HT-29 (cell line): ENCODE results near the gene OSBPL8. TPM values are rescaled to one million over a fixed set of nuclear protein-coding genes. Genes with fewer than 3 reads are reported as not detected.
"Not testable (repeated sequence)": the region's sequence is repeated elsewhere in the genome, so short reads cannot be mapped to it uniquely, and the experiment has no call there.

Experiments used
- DNase-seq: peaks from one replicate; pipeline ENCODE4 v3.0.0-alpha.2; 2015; ENCODE audit warnings: low spot score
- total RNA-seq: library from RNA; depleted of rRNA; stranded (reverse); fragments of >200 nt; shearing (Covaris generic); gene quantifications from 2 replicates; pipeline ENCODE4 v1.2.3, GENCODE V29; 2014

The OSBPL8 gene
- total RNA-seq, 1 experiment from 2014 or later, result 51.0 TPM

- not testable (repeated sequence) for DNase-seq
These were observed 195.4 kb downstream of the OSBPL8 start for GRCh38 chr12:76364131-76364530.

DNA sequence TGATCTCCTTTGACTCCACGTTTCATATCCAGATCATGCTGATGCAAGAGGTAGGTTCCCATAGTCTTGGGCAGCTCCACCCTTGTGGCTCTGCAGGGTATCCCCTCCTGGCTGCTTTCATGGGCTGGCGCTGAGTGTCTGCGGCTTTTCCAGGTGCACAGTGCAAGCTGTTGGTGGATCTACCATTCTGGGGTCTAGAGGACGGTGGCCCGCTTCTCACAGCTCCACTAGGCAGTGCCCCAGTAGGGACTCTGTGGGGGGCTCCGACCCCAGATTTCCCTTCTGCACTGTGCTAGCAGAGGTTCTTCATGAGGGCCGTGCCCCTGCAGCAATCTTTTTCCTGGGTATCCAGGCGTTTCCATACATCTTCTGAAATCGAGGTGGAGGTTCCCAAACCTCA is 199.3 kb downstream of the OSBPL8 start:
- DNase-seq, result no peak

DNA sequence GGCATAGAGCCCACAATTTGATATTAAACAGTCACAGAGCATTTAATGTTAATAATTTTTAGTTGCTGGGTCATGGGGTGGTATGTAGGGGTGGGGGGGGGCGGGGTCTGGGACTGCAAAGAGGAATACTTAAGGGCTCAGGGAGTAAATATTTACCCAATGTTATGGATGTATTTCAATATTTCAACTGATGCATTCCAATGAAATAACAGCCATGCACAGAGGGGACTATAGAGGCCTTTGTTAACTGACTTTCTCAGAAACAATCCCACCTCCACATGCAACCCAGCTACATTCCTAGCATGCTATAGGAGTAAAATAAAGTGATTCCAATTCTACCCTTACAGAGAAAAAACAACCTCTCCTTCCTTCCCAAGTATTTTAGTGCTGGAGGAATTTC is 203.5 kb downstream of the OSBPL8 start:
- DNase-seq, result no peak

DNA sequence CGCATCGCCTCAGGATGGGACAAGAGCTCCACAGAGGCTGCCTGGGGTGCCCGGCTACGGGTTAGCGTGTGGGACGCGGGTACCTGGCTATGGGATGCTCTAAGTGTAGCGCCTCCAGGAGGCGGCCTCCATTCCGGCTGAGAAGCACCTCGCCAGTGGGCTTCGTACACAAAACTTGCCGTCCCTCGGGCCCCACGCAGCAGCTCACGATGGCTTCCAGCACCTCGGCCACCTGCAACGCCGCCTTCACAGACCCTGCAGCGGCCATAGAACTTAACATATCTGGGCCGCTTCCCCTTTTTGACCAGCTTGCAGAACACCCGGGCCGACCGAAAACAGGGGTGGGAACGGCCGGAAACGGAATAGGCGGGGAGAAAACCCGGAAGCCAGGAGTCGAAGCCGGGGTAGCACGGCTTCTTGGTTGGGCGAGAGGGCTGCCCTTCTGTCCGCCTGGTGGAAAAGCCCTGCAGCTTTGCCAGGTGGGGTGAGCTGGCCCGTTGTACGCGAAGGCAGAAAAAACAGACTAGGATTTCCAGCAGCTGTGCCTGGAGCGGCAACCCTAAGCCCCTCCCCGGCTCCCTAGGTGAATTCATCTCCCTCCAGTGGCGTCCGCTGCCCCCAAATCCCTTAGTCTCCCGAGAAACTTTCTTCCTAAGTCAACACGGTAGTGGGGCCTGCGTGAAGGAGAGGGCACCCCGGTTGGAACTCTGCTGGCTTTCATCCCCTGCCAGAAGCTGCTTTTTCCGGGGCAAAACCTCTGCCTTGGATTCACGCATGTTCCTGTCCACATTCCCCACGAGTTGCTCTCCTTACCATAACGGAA is 211.3 kb downstream of the OSBPL8 start, which contains the start of gene BBS10:
BBS10 (minus strand) TSS at position 337 of the 823 bp plus-strand sequence; CDS start at position 280, 57 bp downstream.
- DNase-seq, result peak; percentile 89

GRCh38 chr12:76346798-76347420 is 212.7 kb downstream of the OSBPL8 start:
- DNase-seq, result peak; percentile 61

- DNase-seq, result no peak
These were observed 213.3 kb downstream of the OSBPL8 start for GRCh38 chr12:76346236-76346635.

DNA sequence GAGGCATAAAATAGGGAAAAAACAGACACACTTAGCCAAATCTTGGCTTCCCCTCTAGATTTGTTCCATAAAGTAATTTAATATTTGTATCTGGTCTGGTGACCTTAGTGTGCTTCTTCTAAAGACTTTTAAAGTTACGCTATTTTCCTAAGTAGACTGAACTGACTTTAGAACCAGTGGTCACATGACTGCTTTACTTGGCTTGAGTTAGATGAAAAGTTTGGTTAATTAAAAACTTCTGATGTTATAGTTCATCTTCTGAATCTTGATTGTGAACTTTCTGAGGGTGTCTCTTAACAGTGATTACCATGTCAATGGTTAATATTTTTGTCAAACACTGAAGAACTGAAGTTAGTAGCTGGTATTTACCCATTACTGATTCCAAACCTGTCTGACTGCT is 214.0 kb downstream of the OSBPL8 start:
- DNase-seq, result no peak

DNA sequence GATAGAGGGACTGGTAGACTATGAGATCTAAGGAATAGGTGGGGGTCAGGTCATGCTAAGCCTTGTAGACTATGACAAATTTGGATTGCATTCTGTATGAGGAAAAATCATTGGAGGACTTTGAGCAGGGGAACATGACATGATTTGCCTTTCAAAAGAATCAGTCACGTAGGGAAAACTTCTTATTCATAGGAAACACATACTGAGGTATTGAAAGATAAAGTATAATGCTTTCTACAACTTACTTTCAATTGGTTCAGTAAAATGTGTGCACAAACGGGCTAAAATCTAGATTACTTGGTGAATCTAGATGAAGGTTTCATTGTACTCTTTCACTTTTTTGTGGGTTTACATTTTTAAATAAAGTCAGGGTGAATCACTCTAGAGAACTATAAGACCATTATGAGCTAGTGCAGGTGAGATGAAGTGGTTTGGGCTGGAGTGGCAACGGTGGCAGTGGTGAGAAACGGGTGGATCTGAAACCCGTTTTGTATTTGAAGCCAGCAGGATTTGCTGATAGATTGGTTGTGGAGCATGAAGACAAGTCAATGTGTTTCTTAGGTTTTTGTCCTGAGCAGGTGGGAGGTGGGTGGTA is 218.0 kb downstream of the OSBPL8 start:
- no peak for DNase-seq

DNA sequence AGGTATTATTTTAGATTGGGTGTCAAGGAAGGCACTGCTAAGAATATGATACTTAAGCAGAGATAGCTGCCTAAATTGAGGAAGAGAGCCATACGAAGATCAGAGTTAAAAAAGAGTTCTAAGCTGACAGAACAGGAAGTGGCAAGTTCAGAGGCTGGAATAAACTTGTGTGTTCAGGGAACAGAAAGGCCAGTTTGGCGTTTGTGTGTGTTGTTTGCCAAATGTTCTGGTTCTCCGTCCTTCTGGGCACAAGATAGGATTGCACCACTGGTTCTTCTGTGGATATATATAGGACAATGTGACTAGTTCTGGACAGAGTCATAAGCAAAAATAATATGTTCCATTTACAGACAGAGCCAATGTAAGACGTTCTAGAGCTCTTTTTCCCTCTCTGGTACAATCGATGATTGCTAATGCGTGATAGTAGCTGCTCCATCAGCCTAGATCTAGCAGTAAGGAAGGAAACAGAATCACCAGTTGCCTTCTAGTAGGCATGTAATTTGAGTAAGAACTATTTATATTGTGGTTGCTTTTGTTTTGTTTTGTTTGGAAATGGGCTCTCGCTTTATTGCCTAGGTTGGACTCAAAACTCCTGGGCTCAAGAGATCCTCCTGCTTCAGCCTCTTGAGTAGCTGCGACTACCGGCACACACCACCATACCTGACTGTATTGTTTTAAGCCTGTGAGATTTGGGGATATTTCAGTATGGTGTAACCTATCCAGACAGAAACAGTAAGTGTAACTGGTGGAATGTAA is 218.7 kb downstream of the OSBPL8 start:
- no peak for DNase-seq

DNA sequence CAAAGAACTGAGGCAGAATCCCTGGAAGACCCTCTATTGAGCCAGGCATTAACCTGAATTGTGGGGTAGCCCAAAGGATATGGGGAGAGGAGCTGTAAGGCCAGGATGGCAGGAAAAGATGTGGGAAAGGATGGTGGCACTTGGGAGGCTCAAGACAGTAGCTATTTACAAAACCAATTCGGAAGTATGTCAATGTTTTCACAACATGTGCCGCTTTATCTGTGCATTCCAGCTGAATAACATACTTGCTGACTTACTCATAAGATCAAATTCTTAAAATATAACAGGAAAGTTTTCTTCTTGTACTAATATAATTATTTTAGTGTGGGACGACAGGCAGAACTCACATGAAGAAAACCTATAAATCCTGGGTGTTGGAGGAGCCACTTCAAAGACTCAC is 222.0 kb downstream of the OSBPL8 start:
- DNase-seq, result no peak

- no peak for DNase-seq
These were observed 227.0 kb downstream of the OSBPL8 start for GRCh38 chr12:76332606-76333005.

DNA sequence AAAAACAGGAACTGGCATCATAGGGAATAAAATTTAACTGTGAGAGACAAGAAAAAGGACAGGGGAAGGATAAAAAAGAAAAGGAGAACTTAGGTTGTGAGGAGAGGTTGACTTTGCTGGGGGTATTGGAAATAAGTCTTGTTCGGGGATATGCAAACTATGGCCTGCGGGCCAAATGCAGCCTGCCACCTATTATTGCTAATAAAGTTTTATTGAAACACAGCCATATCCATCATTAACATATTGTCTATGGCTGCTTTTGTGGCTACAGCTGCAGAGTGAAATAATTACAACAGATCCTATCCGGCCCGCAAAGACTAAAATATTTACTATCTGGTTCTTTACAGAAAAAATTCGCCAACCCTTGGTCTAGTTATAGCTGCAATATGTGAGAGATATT is 230.0 kb downstream of the OSBPL8 start:
- DNase-seq, result no peak

- DNase-seq, result no peak
These were observed 230.4 kb downstream of the OSBPL8 start for GRCh38 chr12:76329159-76329558.

DNA sequence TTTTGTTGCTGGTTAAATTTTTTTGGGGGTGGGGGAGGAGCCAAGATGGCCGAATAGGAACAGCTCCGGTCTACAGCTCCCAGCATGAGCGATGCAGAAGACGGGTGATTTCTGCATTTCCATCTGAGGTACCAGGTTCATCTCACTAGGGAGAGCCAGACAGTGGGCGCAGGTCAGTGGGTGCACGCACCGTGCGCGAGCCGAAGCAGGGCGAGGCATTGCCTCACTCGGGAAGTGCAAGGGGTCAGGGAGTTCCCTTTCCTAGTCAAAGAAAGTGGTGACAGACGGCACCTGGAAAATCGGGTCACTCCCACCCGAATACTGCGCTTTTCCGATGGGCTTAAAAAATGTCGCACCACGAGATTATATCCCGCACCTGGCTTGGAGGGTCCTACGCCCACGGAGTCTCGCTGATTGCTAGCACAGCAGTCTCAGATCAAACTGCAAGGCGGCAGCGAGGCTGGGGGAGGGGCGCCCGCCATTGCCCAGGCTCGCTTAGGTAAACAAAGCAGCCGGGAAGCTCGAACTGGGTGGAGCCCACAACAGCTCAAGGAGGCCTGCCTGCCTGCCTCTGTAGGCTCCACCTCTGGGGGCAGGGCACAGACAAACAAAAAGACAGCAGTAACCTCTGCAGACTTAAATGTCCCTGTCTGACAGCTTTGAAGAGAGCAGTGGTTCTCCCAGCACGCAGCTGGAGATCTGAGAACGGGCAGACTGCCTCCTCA is 239.8 kb downstream of the OSBPL8 start:
- not testable (repeated sequence) for DNase-seq

GRCh38 chr12:76318773-76319594 is 240.6 kb downstream of the OSBPL8 start:
- peak; percentile 6 for DNase-seq

DNA sequence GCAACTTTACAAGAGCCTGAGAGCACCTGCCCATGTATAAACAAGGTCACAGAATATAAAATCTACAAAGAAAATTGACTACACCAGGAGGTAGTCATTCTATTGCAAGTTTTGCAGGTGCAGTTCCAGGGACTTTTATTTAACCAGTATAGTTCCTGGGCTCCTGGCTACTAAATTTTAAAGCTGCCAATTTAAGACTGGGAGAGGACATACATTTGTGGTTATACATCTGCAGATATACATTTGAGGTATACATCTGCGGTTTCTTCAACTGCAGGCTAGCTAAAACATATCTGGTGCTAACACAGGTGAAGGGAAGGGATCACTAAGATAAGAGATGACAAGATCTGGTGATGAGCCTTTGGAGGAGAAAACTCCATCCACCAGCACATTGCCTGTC is 241.6 kb downstream of the OSBPL8 start:
- no peak for DNase-seq

GRCh38 chr12:76316468-76316867 is 243.1 kb downstream of the OSBPL8 start:
- no peak for DNase-seq

- DNase-seq, result no peak
These were observed 246.3 kb downstream of the OSBPL8 start for GRCh38 chr12:76313299-76313698.

DNA sequence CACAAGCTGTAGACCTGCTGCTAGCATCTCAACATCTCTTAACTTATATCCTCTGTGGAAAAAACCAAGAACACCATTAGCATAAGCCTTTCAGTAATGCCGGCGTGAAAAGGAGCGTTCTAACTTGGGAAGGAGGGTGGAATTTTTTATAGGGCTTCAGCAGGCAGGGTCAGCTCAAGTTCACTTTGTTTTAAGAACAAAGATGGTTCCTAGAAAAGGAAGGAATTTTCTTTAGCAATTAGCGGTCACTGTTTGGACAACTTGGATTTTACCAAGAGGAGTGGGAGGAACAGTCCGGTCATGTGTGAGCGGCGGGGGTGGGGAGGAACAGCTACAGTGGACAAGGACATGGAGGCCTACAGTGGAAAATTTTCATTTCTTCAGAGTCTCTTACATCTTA is 247.3 kb downstream of the OSBPL8 start:
- DNase-seq, result no peak

- DNase-seq, result no peak
These were observed 247.8 kb downstream of the OSBPL8 start for GRCh38 chr12:76311796-76312195.
